ENCODE data around the gene ZBTB12. TPM values are rescaled to one million over a fixed set of nuclear protein-coding genes. Genes with fewer than 3 reads are reported as not detected.
A peak's percentile ranks its signal among the peaks of the same experiment; 100 is the strongest.

ZBTB12 gene
- total and polyA plus RNA-seq, 2 of the 13 experiments (the other 11 are each of a cell fraction or from before 2014, with no cell fraction given), result 4.8 to 6.0 TPM

- TF ChIP-seq ZBTB38 (CRISPR knock-in tag; IDR thresholded peaks at IDR 0.05) (no peak), THRA (CRISPR knock-in tag; IDR thresholded peaks at IDR 0.05; ENCODE audit: borderline replicate concordance) (peak; percentile 37; the same call in 1 of the 2 replicates), E2F2 (CRISPR knock-in tag; IDR thresholded peaks at IDR 0.05; ENCODE audit: borderline replicate concordance) (no peak), NFYC (CRISPR knock-in tag; IDR thresholded peaks at IDR 0.05) (peak; percentile 79), KMT2B (CRISPR knock-in tag; IDR thresholded peaks at IDR 0.05) (0 out of 2 replicates have a peak, but pooled peaks have one; percentile 35), FOXA3 (CRISPR knock-in tag; IDR thresholded peaks at IDR 0.05) (peak; percentile 45; the same call in 1 of the 2 replicates), DMTF1 (CRISPR knock-in tag; IDR thresholded peaks at IDR 0.05) (peak; percentile 86; the same call in 1 of the 2 replicates), ZNF883 (CRISPR knock-in tag; IDR thresholded peaks at IDR 0.05; ENCODE audit: not compliant biosample characterization) (peak; percentile 23), NRL (CRISPR knock-in tag; IDR thresholded peaks at IDR 0.05; ENCODE audit: borderline replicate concordance) (no peak), LCORL (IDR thresholded peaks at IDR 0.05) (no peak), LCORL (CRISPR knock-in tag; IDR thresholded peaks at IDR 0.05) (0 out of 2 replicates have a peak, but pooled peaks have one; percentile 18), ZNF564 (CRISPR knock-in tag; IDR thresholded peaks at IDR 0.05) (no peak), ZBTB43 (CRISPR knock-in tag; conservative IDR thresholded peaks at IDR 0.05) (no peak), ZNF503 (CRISPR knock-in tag; IDR thresholded peaks at IDR 0.05) (no peak), ZNF614 (CRISPR knock-in tag; IDR thresholded peaks at IDR 0.05; ENCODE audit: borderline replicate concordance) (peak; percentile 78; the same call in 1 of the 2 replicates), SMC3 (IDR thresholded peaks at IDR 0.05; ENCODE audit: low read length) (no peak), ZNF687 (CRISPR knock-in tag; IDR thresholded peaks at IDR 0.05) (peak; percentile 77)
Observed at GRCh38 chr6:31877651-31878161, 24.2 kb downstream of the ZBTB12 start (continued).

Measured in HepG2 (cell line).